WI38 (cell line): ENCODE measurements around the gene DICER1.

Source experiments
- H3K4me3 ChIP-seq: 2 replicates; pipeline ENCODE4 v1.5.1; 2011; ENCODE audit warnings: low read depth, mild to moderate bottlenecking, control low read depth, low read length
- CTCF ChIP-seq: IDR thresholded peaks from 2 replicates; pipeline ENCODE4 v1.5.1; 2012; ENCODE audit warnings: low read depth, mild to moderate bottlenecking, control low read depth, low read length

DICER1 gene

GRCh38 chr14:95040708-95041476 lies 116.4 kb downstream of the DICER1 start:
- no peak for TF ChIP-seq CTCF
- H3K4me3 ChIP-seq, result no peak overlapping the region

- no peak overlapping the region for H3K4me3 ChIP-seq
- TF ChIP-seq CTCF, result no peak
These were observed 117.4 kb downstream of the DICER1 start for GRCh38 chr14:95039993-95040348.

GRCh38 chr14:95039259-95039992 lies 117.9 kb downstream of the DICER1 start:
- TF ChIP-seq CTCF, result no peak

GRCh38 chr14:95038521-95039250 lies 118.6 kb downstream of the DICER1 start:
- H3K4me3 ChIP-seq, result no peak overlapping the region
- no peak for TF ChIP-seq CTCF

More at GRCh38 chr14:95039259-95039992, 117.9 kb downstream of the DICER1 start:
- no peak overlapping the region for H3K4me3 ChIP-seq

GRCh38 chr14:95037273-95037672 lies 120.1 kb downstream of the DICER1 start:
- no peak overlapping the region for H3K4me3 ChIP-seq
- TF ChIP-seq CTCF, result no peak
